ENCODE data around the gene OR9Q1.
"Not testable (repeated sequence)": the region's sequence is repeated elsewhere in the genome, so short reads cannot be mapped to it uniquely, and the experiment has no call there.

Gene OR9Q1

GRCh38 chr11:58135171-58135570, 111.5 kb downstream of the OR9Q1 start:
- no peak for DNase-seq (ENCODE audit: low read depth)

GRCh38 chr11:58142761-58143160, 119.1 kb downstream of the OR9Q1 start:
- no peak for DNase-seq (ENCODE audit: low read depth)

- no peak for DNase-seq (ENCODE audit: low read depth)
Measured at GRCh38 chr11:58152781-58153180, 129.1 kb downstream of the OR9Q1 start.

- DNase-seq (ENCODE audit: low read depth), result no peak
Measured at GRCh38 chr11:58164389-58164788, 140.7 kb downstream of the OR9Q1 start.

- DNase-seq (ENCODE audit: low read depth), result no peak
Measured at GRCh38 chr11:58164990-58165389, 141.3 kb downstream of the OR9Q1 start.

- no peak for DNase-seq (ENCODE audit: low read depth)
Measured at GRCh38 chr11:58165504-58166106, 141.9 kb downstream of the OR9Q1 start.

GRCh38 chr11:58177409-58178054, 153.9 kb downstream of the OR9Q1 start:
- no peak for DNase-seq (ENCODE audit: low read depth)

GRCh38 chr11:58178444-58178843, 154.8 kb downstream of the OR9Q1 start:
- DNase-seq (ENCODE audit: low read depth), result no peak

GRCh38 chr11:58179648-58180047, 156.0 kb downstream of the OR9Q1 start:
- no peak for DNase-seq (ENCODE audit: low read depth)

- DNase-seq (ENCODE audit: low read depth), result no peak
Measured at GRCh38 chr11:58186938-58187337, 163.3 kb downstream of the OR9Q1 start.

- no peak for DNase-seq (ENCODE audit: low read depth)
Measured at GRCh38 chr11:58188770-58189169, 165.1 kb downstream of the OR9Q1 start, which contains the start of gene OR9Q2. Gene OR9Q2, plus strand, starts transcription at chr11:58189070. Its CDS starts 1,421 bp downstream, at chr11:58190491.

- DNase-seq (ENCODE audit: low read depth), result no peak
Measured at GRCh38 chr11:58192229-58192628, 168.5 kb downstream of the OR9Q1 start.

- DNase-seq (ENCODE audit: low read depth), result no peak
Measured at GRCh38 chr11:58193391-58193790, 169.7 kb downstream of the OR9Q1 start.

- DNase-seq (ENCODE audit: low read depth), result no peak
Measured at GRCh38 chr11:58195939-58196338, 172.3 kb downstream of the OR9Q1 start.

GRCh38 chr11:58199271-58199670, 175.6 kb downstream of the OR9Q1 start:
- no peak for DNase-seq (ENCODE audit: low read depth)

GRCh38 chr11:58204042-58204441, 180.4 kb downstream of the OR9Q1 start, which contains the start of gene OR1S2:
Gene OR1S2, minus strand, starts transcription at chr11:58204142. Its CDS starts 0 bp downstream, at chr11:58204142.
- no peak for DNase-seq (ENCODE audit: low read depth)

- not testable (repeated sequence) for DNase-seq (ENCODE audit: low read depth)
Measured at GRCh38 chr11:58212420-58212819, 188.7 kb downstream of the OR9Q1 start, which contains the start of gene OR1S1. Gene OR1S1, plus strand, starts transcription at chr11:58212720.

- DNase-seq (ENCODE audit: low read depth), result no peak
Measured at GRCh38 chr11:58216476-58216875, 192.8 kb downstream of the OR9Q1 start.

GRCh38 chr11:58222721-58223120, 199.0 kb downstream of the OR9Q1 start:
- no peak for DNase-seq (ENCODE audit: low read depth)

GRCh38 chr11:58227956-58228615, 204.4 kb downstream of the OR9Q1 start:
- no peak for DNase-seq (ENCODE audit: low read depth)
